ENCODE measurements around the gene RAF1. TPM values are rescaled to one million over a fixed set of nuclear protein-coding genes. Genes with fewer than 3 reads are reported as not detected.

RAF1 gene
- total and polyA plus RNA-seq, 9 of the 15 experiments (the other 6 are each of a cell fraction or from before 2014, with no cell fraction given): 28.0 to 183 (median 85.6) TPM

DNA sequence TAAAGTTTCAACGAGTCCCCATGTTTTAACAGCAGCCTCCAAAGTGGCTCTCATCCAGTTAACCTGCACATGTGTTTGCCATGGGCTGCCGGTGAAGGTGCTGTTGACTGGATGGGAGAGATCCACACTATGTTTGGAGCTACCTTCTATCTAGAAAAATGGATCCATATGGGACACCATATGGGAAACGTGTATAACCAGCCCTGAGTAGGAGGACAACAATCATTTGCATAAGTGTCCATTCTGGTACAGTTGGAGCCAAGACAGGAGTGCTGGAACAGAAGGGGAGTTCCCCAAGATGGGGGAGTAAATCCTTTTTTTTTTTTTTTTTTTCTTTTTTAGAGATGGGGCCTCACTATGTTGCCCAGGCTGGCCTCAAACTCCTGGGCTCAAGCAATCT lies 70.4 kb downstream of the RAF1 start (continued):
- TF ChIP-seq, protein P1, sequence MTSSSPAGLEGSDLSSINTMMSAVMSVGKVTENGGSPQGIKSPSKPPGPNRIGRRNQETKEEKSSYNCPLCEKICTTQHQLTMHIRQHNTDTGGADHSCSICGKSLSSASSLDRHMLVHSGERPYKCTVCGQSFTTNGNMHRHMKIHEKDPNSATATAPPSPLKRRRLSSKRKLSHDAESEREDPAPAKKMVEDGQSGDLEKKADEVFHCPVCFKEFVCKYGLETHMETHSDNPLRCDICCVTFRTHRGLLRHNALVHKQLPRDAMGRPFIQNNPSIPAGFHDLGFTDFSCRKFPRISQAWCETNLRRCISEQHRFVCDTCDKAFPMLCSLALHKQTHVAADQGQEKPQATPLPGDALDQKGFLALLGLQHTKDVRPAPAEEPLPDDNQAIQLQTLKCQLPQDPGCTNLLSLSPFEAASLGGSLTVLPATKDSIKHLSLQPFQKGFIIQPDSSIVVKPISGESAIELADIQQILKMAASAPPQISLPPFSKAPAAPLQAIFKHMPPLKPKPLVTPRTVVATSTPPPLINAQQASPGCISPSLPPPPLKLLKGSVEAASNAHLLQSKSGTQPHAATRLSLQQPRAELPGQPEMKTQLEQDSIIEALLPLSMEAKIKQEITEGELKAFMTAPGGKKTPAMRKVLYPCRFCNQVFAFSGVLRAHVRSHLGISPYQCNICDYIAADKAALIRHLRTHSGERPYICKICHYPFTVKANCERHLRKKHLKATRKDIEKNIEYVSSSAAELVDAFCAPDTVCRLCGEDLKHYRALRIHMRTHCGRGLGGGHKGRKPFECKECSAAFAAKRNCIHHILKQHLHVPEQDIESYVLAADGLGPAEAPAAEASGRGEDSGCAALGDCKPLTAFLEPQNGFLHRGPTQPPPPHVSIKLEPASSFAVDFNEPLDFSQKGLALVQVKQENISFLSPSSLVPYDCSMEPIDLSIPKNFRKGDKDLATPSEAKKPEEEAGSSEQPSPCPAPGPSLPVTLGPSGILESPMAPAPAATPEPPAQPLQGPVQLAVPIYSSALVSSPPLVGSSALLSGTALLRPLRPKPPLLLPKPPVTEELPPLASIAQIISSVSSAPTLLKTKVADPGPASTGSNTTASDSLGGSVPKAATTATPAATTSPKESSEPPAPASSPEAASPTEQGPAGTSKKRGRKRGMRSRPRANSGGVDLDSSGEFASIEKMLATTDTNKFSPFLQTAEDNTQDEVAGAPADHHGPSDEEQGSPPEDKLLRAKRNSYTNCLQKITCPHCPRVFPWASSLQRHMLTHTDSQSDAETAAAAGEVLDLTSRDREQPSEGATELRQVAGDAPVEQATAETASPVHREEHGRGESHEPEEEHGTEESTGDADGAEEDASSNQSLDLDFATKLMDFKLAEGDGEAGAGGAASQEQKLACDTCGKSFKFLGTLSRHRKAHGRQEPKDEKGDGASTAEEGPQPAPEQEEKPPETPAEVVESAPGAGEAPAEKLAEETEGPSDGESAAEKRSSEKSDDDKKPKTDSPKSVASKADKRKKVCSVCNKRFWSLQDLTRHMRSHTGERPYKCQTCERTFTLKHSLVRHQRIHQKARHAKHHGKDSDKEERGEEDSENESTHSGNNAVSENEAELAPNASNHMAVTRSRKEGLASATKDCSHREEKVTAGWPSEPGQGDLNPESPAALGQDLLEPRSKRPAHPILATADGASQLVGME (CRISPR knock-in tag; IDR thresholded peaks at IDR 0.05): no peak
- no peak for TF ChIP-seq MCM2 (IDR thresholded peaks at IDR 0.05; ENCODE audit: low read depth)
- TF ChIP-seq EP300 (IDR thresholded peaks at IDR 0.05; ENCODE audit: low read length): no peak
- no peak for TF ChIP-seq FOXJ3 (CRISPR knock-in tag; IDR thresholded peaks at IDR 0.05)
- no peak for TF ChIP-seq HNRNPLL (IDR thresholded peaks at IDR 0.05; ENCODE audit: low read depth, low read length, poor library complexity, severe bottlenecking)
- TF ChIP-seq TRIM28 (IDR thresholded peaks at IDR 0.05): no peak
- TF ChIP-seq, protein P2, sequence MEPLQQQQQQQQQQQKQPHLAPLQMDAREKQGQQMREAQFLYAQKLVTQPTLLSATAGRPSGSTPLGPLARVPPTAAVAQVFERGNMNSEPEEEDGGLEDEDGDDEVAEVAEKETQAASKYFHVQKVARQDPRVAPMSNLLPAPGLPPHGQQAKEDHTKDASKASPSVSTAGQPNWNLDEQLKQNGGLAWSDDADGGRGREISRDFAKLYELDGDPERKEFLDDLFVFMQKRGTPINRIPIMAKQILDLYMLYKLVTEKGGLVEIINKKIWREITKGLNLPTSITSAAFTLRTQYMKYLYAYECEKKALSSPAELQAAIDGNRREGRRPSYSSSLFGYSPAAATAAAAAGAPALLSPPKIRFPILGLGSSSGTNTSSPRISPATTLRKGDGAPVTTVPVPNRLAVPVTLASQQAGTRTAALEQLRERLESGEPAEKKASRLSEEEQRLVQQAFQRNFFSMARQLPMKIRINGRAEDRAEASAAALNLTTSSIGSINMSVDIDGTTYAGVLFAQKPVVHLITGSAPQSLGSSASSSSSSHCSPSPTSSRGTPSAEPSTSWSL (CRISPR knock-in tag; IDR thresholded peaks at IDR 0.05; ENCODE audit: borderline replicate concordance): no peak
- TF ChIP-seq, protein P3, sequence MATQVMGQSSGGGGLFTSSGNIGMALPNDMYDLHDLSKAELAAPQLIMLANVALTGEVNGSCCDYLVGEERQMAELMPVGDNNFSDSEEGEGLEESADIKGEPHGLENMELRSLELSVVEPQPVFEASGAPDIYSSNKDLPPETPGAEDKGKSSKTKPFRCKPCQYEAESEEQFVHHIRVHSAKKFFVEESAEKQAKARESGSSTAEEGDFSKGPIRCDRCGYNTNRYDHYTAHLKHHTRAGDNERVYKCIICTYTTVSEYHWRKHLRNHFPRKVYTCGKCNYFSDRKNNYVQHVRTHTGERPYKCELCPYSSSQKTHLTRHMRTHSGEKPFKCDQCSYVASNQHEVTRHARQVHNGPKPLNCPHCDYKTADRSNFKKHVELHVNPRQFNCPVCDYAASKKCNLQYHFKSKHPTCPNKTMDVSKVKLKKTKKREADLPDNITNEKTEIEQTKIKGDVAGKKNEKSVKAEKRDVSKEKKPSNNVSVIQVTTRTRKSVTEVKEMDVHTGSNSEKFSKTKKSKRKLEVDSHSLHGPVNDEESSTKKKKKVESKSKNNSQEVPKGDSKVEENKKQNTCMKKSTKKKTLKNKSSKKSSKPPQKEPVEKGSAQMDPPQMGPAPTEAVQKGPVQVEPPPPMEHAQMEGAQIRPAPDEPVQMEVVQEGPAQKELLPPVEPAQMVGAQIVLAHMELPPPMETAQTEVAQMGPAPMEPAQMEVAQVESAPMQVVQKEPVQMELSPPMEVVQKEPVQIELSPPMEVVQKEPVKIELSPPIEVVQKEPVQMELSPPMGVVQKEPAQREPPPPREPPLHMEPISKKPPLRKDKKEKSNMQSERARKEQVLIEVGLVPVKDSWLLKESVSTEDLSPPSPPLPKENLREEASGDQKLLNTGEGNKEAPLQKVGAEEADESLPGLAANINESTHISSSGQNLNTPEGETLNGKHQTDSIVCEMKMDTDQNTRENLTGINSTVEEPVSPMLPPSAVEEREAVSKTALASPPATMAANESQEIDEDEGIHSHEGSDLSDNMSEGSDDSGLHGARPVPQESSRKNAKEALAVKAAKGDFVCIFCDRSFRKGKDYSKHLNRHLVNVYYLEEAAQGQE (IDR thresholded peaks at IDR 0.05; ENCODE audit: borderline replicate concordance): no peak
- TF ChIP-seq, protein P3 (CRISPR knock-in tag; IDR thresholded peaks at IDR 0.05; ENCODE audit: low read depth): no peak
- no peak for TF ChIP-seq SRSF1 (IDR thresholded peaks at IDR 0.05; ENCODE audit: low read depth, low read length)

Data from K562 (cell line).